ENCODE measurements around the gene FAN1.
A peak's percentile ranks its signal among the peaks of the same experiment; 100 is the strongest.

Gene FAN1

DNA sequence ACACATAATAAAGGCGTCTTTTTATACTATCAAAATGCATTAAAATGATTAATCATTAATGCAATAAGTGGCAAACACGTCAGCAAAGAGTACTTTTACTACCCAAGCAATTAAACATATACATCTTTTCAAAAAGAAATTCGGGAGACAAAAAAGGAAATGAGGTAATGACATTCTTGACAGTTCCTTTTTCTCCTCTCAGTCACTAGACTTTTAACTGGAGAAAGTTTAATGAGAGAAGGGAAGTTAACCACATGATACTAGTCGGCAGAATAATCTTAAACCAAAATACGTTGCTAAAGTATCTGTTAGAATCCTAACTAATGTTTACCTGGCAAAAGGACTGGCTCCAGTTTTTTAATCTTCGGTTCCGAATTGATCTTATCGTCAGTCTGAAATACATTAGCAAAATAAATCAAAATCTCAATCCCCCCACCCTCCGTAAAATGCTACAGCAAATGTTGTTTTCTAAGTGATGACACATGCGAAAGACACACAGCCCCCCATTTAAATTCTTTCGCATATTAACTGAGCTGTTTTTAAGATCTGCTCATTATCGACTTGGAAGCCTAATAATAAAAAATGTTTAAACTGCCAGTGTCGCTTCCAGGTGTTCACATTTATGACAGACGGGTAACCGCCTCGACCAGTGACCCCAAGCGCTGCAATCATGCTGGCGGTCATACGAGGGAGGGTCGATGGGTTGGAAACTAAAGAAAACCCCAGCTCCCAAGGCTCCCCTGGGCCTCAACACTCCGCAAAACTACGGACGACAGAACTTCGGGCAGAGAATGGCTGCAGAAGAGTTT, 86.9 kb downstream of the FAN1 start:
- peak overlapping the region; percentile 99 for H3K9ac ChIP-seq (ENCODE audit: low read length)
- H3K36me3 ChIP-seq (ENCODE audit: control insufficient read depth, insufficient read depth, low read length, severe bottlenecking) = peaks cover 14% of the 10 kb centered on the region
- peak; percentile 36 for DNase-seq (ENCODE audit: low read depth)
- H3K4me1 ChIP-seq (ENCODE audit: control insufficient read depth, insufficient read depth, low read length) = peaks cover 28% of the 10 kb centered on the region
- no peaks in the 10 kb centered on the region for H3K9me3 ChIP-seq (ENCODE audit: control insufficient read depth, low read length)
- H3K4me3 ChIP-seq (ENCODE audit: low read length) = peak overlapping the region; percentile 99
- no peaks in the 10 kb centered on the region for H3K27me3 ChIP-seq (replicated peaks; ENCODE audit: control insufficient read depth, insufficient read depth, low read length)

GRCh38 chr15:30991255-30992235, 87.8 kb downstream of the FAN1 start, which contains the start of gene MTMR10:
MTMR10 (minus strand) TSS chr15:30991628; CDS start chr15:30991506, 122 bp downstream.
- H3K36me3 ChIP-seq (ENCODE audit: control insufficient read depth, insufficient read depth, low read length, severe bottlenecking) = peaks cover 5% of the 10 kb centered on the region
- no peaks in the 10 kb centered on the region for H3K9me3 ChIP-seq (ENCODE audit: control insufficient read depth, low read length)
- peak within 1 kb of the TSS; percentile 99 for H3K9ac ChIP-seq (ENCODE audit: low read length)
- peak; percentile 87 for DNase-seq (ENCODE audit: low read depth)
- peak within 1 kb of the TSS; percentile 99 for H3K4me3 ChIP-seq (ENCODE audit: low read length)
- H3K4me1 ChIP-seq (ENCODE audit: control insufficient read depth, insufficient read depth, low read length) = peaks cover 24% of the 10 kb centered on the region
- no peaks in the 10 kb centered on the region for H3K27me3 ChIP-seq (replicated peaks; ENCODE audit: control insufficient read depth, insufficient read depth, low read length)

- Histone ChIP-seq H3K36me3 (ENCODE audit: control insufficient read depth, insufficient read depth, low read length, severe bottlenecking) (no peaks in the 10 kb centered on the region), H3K9me3 (ENCODE audit: control insufficient read depth, low read length) (no peaks in the 10 kb centered on the region), H3K27me3 (replicated peaks; ENCODE audit: control insufficient read depth, insufficient read depth, low read length) (no peaks in the 10 kb centered on the region), H3K4me1 (ENCODE audit: control insufficient read depth, insufficient read depth, low read length) (peaks cover 24% of the 10 kb centered on the region), H3K4me3 (ENCODE audit: low read length) (peak overlapping the region; percentile 99), H3K9ac (ENCODE audit: low read length) (peak overlapping the region; percentile 99)
- no peak for DNase-seq (ENCODE audit: low read depth)
Observed at GRCh38 chr15:30992249-30992864, 88.6 kb downstream of the FAN1 start.
